ENCODE data around the gene KRT39. TPM values are rescaled to one million over a fixed set of nuclear protein-coding genes. Genes with fewer than 3 reads are reported as not detected.

KRT39 gene
- total RNA-seq, 4 donors from 2014 or later = not detected

DNA sequence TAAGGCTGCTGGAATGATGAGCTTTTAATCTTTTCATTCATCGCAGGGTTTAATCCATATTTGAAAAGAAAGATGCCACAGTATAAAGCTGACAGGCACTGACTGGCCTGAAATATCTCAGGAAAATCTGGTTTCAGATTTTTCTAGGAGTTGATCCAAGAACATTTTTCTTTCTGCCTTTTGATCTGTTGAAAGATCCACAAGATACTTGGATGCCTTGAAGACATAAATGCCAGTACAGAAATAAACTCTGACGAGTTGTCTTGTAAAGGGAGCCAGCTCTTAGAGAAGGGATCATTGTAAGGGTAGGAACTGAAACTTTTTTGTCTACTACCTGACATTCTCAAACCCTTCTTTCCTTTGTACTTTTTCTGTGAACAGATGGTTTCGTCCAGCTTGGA lies 56.3 kb downstream of the KRT39 start:
- TF ChIP-seq, protein P1, sequence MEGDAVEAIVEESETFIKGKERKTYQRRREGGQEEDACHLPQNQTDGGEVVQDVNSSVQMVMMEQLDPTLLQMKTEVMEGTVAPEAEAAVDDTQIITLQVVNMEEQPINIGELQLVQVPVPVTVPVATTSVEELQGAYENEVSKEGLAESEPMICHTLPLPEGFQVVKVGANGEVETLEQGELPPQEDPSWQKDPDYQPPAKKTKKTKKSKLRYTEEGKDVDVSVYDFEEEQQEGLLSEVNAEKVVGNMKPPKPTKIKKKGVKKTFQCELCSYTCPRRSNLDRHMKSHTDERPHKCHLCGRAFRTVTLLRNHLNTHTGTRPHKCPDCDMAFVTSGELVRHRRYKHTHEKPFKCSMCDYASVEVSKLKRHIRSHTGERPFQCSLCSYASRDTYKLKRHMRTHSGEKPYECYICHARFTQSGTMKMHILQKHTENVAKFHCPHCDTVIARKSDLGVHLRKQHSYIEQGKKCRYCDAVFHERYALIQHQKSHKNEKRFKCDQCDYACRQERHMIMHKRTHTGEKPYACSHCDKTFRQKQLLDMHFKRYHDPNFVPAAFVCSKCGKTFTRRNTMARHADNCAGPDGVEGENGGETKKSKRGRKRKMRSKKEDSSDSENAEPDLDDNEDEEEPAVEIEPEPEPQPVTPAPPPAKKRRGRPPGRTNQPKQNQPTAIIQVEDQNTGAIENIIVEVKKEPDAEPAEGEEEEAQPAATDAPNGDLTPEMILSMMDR (IDR thresholded peaks at IDR 0.05) = no peak
- ATAC-seq (ENCODE audit: low FRiP score) (no peak), DNase-seq (ENCODE audit: low spot score) (no peak)

- peak; percentile 61 for ATAC-seq (ENCODE audit: low FRiP score)
- DNase-seq (ENCODE audit: low spot score) = no peak
These were observed 57.0 kb downstream of the KRT39 start for GRCh38 chr17:40909755-40910154.

GRCh38 chr17:40909351-40909750 lies 57.4 kb downstream of the KRT39 start:
- DNase-seq (ENCODE audit: low spot score) (no peak), ATAC-seq (ENCODE audit: low FRiP score) (peak; percentile 92)
- TF ChIP-seq, protein P1 (IDR thresholded peaks at IDR 0.05) = peak in 2 of 3 donors; percentile 11 to 68

More at GRCh38 chr17:40909755-40910154, 57.0 kb downstream of the KRT39 start:
- TF ChIP-seq, protein P1 (IDR thresholded peaks at IDR 0.05) = no peak

Small RNA genes lying within 50 kb of the gene (small RNA-seq; reads per million reads assigned to genes)
- not detected for gene KRTAP3-4P

Other genes starting within 250 kb of the KRT39 start
- gene KRT25, start 211.6 kb downstream of the KRT39 start, total RNA-seq = not detected
- gene KRT26, start 194.7 kb downstream of the KRT39 start, total RNA-seq = not detected
- gene KRT27, start 184.4 kb downstream of the KRT39 start, total RNA-seq = not detected
- gene KRT28, start 167.0 kb downstream of the KRT39 start, total RNA-seq = not detected
- gene KRT10, start 144.3 kb downstream of the KRT39 start, total RNA-seq = 10 to 100 TPM in 2 of 4 donors, 1 to 10 TPM in 2; 4.4 to 17.5 (median 10.8) TPM
- not detected for gene KRT12, start 99.7 kb downstream of the KRT39 start, total RNA-seq
- not detected for gene KRT20, start 81.7 kb downstream of the KRT39 start, total RNA-seq
- 1 to 10 TPM in 1 of 4 donors, not detected in 3; 4.3 TPM for gene KRT23, start 29.3 kb downstream of the KRT39 start, total RNA-seq
- gene KRT40, start 17.4 kb upstream of the KRT39 start, total RNA-seq = not detected
- gene KRTAP3-3, start 27.2 kb upstream of the KRT39 start, total RNA-seq = not detected
- gene KRTAP3-2, start 33.0 kb upstream of the KRT39 start, total RNA-seq = not detected
- gene KRTAP3-1, start 42.2 kb upstream of the KRT39 start, total RNA-seq = not detected
- gene KRTAP1-5, start 60.3 kb upstream of the KRT39 start, total RNA-seq = not detected
- gene KRTAP1-4, start 63.2 kb upstream of the KRT39 start, total RNA-seq = not detected
- not detected for gene KRTAP1-3, start 67.9 kb upstream of the KRT39 start, total RNA-seq
- not detected for gene KRTAP1-1, start 74.5 kb upstream of the KRT39 start, total RNA-seq
- gene KRTAP2-1, start 80.4 kb upstream of the KRT39 start, total RNA-seq = not detected
- gene KRTAP2-2, start 88.3 kb upstream of the KRT39 start, total RNA-seq = not detected
- gene KRTAP2-3, start 93.2 kb upstream of the KRT39 start, total RNA-seq = not detected
- not detected for gene KRTAP2-4, start 98.9 kb upstream of the KRT39 start, total RNA-seq
- gene KRTAP4-7, start 117.2 kb upstream of the KRT39 start, total RNA-seq = not detected
- not detected for gene KRTAP4-8, start 131.2 kb upstream of the KRT39 start, total RNA-seq
- gene KRTAP4-16, start 135.3 kb upstream of the KRT39 start, total RNA-seq = not detected
- gene KRTAP4-9, start 138.4 kb upstream of the KRT39 start, total RNA-seq = not detected
- gene KRTAP4-11, start 151.4 kb upstream of the KRT39 start, total RNA-seq = not detected
- gene KRTAP4-12, start 157.2 kb upstream of the KRT39 start, total RNA-seq = not detected
- not detected for gene KRTAP4-6, start 173.6 kb upstream of the KRT39 start, total RNA-seq
- gene KRTAP4-5, start 182.9 kb upstream of the KRT39 start, total RNA-seq = not detected
- not detected for gene KRTAP4-4, start 193.8 kb upstream of the KRT39 start, total RNA-seq
- gene KRTAP4-3, start 201.3 kb upstream of the KRT39 start, total RNA-seq = not detected
- gene KRTAP4-2, start 211.3 kb upstream of the KRT39 start, total RNA-seq = not detected
- not detected for gene KRTAP4-1, start 218.0 kb upstream of the KRT39 start, total RNA-seq
- not detected for gene KRTAP9-1, start 222.9 kb upstream of the KRT39 start, total RNA-seq